HG03354 (cell line): ENCODE results near the gene RASA1.
A peak's percentile ranks its signal among the peaks of the same experiment; 100 is the strongest.
"Not testable (repeated sequence)": the region's sequence is repeated elsewhere in the genome, so short reads cannot be mapped to it uniquely, and the experiment has no call there.

Experiments used
- ATAC-seq: cut with Tn5 transposase; IDR thresholded peaks from one replicate; pipeline ENCODE4 v1.9.1; 2021; ENCODE audit warnings: mild to moderate bottlenecking; ENCODE audit not compliant: unreplicated experiment, poor library complexity, severe bottlenecking

The RASA1 gene

DNA sequence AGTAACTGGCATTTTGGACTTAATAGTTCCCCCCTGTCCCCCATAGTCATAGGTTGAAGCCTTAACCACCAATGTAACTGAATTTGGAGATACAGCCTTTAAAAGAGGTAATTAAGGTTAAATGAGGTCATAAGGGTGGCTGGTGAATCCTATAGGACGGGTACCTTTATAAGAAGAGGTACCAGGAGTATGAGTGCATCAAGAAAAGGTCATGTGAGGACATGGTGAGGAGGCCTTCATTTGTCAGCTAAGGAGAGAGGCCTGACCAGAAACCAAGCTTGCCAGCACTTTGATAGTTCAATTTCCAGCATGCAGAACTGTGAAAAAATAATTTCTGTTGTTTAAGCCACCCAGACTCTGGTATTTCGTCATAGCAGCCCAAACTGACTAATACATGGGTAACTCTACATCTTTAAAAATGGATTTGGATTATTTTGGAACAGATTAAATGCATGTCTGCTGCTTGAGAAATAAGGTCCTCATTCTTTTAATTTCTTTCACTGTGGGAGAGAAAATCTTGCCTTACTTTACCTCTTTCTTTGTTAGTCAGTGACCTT lies 9.7 kb downstream of the RASA1 start:
- ATAC-seq = no peak

DNA sequence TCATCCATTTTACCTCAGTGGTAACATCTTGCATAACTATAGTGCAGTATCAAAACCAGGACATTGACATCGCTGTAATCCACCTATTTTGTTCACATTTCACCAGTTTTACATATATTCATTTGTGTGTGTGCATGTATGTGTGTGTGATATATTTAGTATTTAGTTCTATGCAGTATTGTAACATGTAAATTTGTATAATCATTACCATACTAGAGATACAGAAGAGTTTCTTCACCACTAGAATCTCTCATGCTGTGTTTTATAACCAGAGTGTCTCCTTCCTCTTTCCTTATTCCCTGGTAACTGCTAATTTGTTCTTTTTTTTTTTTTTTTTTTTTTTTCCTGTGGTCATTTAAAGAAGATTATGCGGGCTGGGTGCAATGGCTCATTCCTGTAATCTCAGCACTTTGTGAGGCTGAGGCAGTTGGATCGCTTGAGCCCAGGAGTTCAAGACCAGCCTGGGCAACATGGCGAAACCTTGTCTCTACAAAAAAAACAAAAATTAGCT lies 11.0 kb downstream of the RASA1 start:
- ATAC-seq = no peak

DNA sequence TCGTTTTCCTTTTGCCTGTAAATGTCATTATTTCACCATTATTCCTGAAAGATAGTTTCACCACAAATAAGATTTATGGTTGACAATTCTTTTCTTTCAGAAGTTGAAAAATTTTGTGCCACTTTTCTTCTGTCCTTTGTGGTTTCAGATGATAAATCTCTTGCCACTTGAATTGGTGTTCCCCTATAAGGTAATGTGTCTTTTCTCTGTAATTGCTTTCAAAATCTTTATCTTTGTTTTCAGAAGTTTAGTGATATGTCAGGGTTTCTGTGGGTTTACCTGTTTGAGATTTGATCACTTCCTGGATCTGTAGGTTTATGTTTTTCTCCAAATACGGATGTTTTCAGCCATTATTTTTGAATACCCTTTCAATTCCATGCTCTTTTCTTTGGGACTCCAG lies 14.6 kb downstream of the RASA1 start:
- ATAC-seq = no peak

GRCh38 chr5:87287266-87287665 lies 19.6 kb downstream of the RASA1 start:
- not testable (repeated sequence) for ATAC-seq

DNA sequence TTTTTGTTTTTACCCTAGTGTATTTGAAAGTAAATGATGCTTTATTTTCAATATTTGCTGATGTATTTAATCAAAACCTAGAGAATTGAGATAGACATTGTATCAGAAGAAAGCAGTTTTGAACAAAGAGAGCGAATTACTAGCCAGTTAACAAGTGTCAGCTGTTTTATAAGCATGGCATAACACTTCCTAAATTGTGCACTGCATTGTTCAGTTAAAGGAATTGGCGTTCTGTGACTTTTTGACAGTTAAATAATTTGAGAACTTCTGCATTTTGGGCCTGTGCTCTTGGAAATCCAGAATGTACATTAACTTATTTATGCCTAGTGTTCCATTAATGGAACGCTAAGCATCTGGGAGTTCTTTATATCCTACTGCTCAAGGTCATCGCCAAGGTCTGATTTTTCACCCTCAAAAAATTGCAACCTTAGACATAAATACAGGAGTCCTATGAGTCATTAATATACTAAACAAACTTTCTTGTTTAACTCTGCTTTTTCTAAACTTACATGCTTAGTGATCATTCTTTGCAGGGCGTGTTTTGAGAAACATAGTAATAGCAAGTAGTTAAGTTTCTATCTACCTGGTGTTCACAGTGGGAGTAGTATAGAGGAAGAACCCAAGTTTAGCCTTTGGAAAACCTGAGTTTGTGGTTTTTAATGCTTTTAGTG lies 31.1 kb downstream of the RASA1 start:
- no peak for ATAC-seq

DNA sequence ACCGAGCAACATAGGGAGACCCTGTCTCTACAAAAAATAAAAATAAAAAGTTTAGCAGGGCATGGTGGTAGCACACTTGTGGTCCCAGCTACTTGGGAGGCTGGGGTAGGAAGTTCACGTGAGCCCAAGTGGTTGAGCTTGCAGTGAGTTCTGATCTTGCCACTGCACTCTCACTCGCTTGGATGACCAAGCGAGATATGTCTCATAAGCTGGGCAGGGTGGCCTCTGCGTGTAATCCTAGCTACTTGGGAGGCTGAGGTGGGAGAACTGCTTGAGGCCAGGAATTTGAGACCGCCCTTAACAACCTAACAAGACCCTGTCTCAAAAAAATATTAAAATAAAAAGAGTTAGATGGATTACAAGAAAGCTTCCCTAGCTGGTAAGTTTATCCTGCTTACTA lies 32.5 kb downstream of the RASA1 start:
- no peak for ATAC-seq

- no peak for ATAC-seq
Measured at GRCh38 chr5:87300744-87301143, 33.1 kb downstream of the RASA1 start.

DNA sequence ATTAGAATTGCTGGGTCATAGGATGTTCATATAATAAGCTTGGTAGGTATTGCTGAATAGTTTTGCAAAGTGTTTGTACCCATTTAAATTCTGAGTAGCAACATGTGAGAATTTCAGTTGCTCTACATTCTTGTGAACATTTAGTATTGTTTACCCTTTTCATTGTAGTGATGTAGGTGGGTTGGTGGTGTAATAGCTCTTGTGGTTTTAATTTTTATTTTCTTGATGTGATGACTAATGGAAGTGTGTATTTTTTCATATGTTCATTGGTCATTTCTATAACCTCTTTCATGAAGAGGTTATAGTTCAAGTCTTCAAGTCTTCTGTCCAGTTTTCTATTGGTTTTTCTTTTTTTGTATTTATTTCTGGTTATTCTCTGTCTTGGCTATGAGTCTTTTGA lies 34.4 kb downstream of the RASA1 start:
- ATAC-seq = no peak

- no peak for ATAC-seq
Measured at GRCh38 chr5:87303324-87303723, 35.6 kb downstream of the RASA1 start.

GRCh38 chr5:87306090-87306489 lies 38.4 kb downstream of the RASA1 start:
- ATAC-seq = not testable (repeated sequence)

DNA sequence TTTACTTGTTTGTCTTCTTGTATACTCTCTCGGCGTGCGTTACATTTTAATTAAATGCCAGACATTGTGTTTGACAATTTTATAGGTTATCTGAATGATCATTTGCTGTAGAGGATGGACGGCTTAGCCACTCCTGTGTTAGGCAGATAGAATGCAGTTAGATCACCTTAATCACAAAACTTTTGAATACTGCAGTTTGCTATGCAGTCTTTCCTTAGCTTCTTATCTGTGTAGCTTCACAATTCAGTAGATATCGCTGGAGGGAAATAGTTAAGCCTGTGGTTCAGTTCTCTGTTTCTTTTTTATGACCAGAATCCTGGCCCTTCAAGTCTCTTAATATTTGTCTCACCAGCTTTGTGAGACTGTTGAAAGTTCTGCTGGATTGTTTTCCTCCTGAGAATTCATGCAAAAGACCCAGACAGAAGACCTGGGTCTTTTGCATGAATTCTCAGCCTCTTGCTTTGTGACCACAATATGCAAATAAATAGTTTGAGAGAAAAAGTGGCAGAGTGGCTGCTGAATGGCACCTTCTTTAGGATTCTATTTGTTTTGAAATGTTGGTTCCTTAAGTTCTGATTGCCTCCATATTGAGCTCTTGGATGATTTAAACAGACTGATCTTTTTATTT lies 40.2 kb downstream of the RASA1 start:
- peak; percentile 99 for ATAC-seq

DNA sequence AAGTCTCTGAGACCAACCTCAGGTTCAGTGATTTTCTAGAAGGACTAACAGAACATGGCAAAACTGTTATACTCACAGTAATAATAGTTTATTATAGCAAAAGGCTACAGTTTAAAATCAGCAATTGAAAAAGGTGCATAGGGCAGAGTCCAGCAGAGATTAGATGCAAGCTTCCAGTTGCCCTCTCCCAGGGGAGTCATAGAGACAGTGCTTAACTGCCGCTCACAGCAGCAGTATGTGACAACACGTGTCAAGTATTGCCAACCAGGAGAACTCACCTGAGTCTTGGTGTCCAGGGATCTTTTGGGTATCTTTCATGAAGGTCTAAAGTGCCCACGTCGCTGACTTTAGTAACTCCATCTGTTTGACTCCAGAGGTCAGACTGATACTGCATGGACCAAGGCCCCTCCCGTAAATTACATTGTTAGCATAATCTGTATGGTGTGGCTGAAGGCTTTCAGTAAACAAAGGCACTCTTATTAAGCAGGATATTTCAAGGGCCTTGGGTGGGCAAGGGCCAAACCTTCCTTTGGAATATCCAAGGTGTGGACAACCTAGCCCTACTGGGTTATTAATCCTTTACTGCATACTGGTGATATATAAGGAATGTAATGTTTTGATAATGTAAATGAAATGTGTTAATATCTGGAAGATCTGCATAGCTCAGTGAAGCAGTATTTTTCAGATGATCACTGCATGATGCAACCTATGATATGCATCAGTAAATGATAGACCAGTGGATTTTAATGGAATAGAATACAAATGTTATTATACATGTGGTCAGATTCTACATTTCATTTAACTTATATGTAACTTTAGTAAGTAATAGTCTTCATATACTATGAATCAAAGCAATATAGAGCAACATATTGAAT lies 44.0 kb downstream of the RASA1 start:
- ATAC-seq = no peak

- no peak for ATAC-seq
Measured at GRCh38 chr5:87313216-87313615, 45.5 kb downstream of the RASA1 start.

- ATAC-seq = no peak
Measured at GRCh38 chr5:87319469-87319868, 51.8 kb downstream of the RASA1 start.

GRCh38 chr5:87321605-87322004 lies 53.9 kb downstream of the RASA1 start:
- no peak for ATAC-seq

DNA sequence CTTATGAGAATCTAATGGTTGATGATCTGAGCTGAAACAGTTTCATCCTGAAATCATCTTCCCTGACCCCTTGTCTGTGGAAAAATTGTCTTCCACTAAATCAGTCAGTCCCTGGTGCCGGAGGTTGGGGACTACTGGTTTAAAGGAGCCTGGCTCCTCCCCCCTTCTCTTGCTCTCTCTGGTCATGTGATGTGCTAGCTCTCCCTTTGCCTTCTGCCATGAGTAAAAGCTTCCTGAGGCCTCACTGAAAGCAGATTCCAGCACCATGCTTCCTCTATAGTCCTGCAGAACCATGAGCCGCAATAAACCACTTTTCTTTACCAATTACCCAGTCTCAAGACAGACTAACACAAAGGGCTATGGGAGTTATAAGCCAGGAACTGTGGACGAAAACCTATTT lies 54.7 kb downstream of the RASA1 start:
- no peak for ATAC-seq

GRCh38 chr5:87327998-87328397 lies 60.3 kb downstream of the RASA1 start:
- no peak for ATAC-seq

GRCh38 chr5:87329114-87329513 lies 61.4 kb downstream of the RASA1 start:
- no peak for ATAC-seq

DNA sequence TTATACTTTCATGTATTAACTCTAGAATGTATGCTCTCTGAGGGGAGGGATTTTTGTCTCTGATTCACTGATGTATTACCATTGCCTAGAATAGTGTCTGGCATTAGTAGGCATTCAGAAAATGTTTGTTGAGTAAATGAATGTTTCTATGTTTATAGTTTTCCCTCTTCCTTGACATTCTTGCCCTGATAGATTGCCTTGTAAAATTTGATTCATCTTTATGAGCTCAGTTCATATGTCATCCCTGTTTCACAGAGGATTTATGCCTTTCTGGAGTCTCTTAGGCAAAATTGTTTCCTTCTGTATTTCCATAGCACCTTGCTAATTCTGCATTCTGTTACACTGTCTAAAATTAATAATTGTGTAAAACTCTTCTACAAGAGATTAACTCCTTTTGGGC lies 72.3 kb downstream of the RASA1 start:
- ATAC-seq = no peak

DNA sequence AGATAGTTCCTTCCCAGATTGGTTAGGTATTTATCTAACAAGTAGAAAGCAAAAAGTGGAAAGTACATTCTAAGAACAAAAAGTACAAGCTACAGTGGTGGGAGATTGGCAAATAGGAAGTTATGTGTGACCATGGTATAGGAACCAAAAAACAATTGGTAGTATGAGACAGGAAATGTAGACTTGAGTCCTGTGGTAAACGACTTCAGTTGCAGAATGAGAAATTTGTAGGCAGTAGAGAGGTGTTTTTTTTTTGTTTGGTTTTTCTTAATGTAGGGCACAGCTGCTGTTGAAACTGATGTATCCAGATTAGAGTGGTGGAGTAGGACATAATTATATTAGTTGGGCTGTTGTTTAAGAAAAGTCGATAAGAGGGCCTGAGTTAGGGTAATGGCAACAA lies 73.0 kb downstream of the RASA1 start:
- ATAC-seq = peak; percentile 100
